RWPE2 (cell line): ENCODE measurements around the gene UCK2.

ENCODE experiments used
- ATAC-seq: fragments of 200-7000 bp; cut with Tn5 transposase; 3 replicates; pipeline ENCODE4 v1.9.1; 2021; ENCODE audit warnings: low read depth
- DNase-seq: peaks from one replicate; pipeline ENCODE4 v3.0.0-alpha.2; 2020; ENCODE audit warnings: low spot score
- H3K27ac ChIP-seq: fragments of 450-650 bp; 2 replicates; pipeline ENCODE4 v1.5.1; 2017; ENCODE audit warnings: mild to moderate bottlenecking; ENCODE audit not compliant: poor library complexity, severe bottlenecking
- H3K27me3 ChIP-seq: fragments of 250-450 bp; sonication (Bioruptor Pico); 2 replicates; pipeline ENCODE4 v1.5.1; 2021; ENCODE audit warnings: mild to moderate bottlenecking, moderate library complexity; ENCODE audit not compliant: insufficient read depth, poor library complexity, severe bottlenecking
- H3K36me3 ChIP-seq: fragments of 250-450 bp; sonication (Bioruptor Pico); 2 replicates; pipeline ENCODE4 v1.5.1; 2020; ENCODE audit warnings: low read depth, mild to moderate bottlenecking, moderate library complexity
- H3K4me1 ChIP-seq: fragments of 250-450 bp; sonication (Bioruptor Pico); 2 replicates; pipeline ENCODE4 v1.5.1; 2021; ENCODE audit warnings: mild to moderate bottlenecking, moderate library complexity; ENCODE audit not compliant: insufficient read depth, poor library complexity, severe bottlenecking
- H3K4me3 ChIP-seq: fragments of 250-450 bp; sonication (Bioruptor Pico); 2 replicates; pipeline ENCODE4 v1.5.1; 2021; ENCODE audit warnings: mild to moderate bottlenecking, moderate library complexity; ENCODE audit not compliant: severe bottlenecking
- H3K9me3 ChIP-seq: fragments of 250-450 bp; sonication (Bioruptor Pico); 2 replicates; pipeline ENCODE4 v1.5.1; 2021; ENCODE audit warnings: mild to moderate bottlenecking, moderate library complexity; ENCODE audit not compliant: severe bottlenecking
- TF ChIP-seq, protein P1 (sequence below): fragments of 450-650 bp; IDR thresholded peaks from one replicate; pipeline ENCODE4 v1.5.1; 2017; ENCODE audit warnings: mild to moderate bottlenecking, moderate library complexity; ENCODE audit not compliant: poor library complexity, severe bottlenecking

UCK2 gene

DNA sequence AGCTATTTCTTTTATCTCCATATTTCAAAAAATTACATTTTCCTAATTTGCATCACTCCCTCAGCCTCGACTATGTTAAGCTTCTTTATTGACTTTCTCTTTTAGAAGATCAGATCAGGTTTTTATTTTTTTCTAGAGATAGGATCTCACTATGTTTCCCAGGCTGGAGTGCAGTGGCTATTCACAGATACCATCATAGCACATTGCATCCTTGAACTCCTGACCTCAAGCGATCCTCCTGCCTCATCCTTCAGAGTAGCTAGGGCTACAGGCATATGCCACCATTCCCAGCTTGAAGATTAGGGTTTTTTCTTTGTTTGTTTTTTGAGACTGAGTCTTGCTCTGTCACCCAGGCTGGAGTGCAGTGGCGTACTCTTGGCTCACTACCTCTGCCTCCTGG, 20.1 kb downstream of the UCK2 start:
- peaks cover 10% of the 10 kb centered on the region for H3K4me1 ChIP-seq

DNA sequence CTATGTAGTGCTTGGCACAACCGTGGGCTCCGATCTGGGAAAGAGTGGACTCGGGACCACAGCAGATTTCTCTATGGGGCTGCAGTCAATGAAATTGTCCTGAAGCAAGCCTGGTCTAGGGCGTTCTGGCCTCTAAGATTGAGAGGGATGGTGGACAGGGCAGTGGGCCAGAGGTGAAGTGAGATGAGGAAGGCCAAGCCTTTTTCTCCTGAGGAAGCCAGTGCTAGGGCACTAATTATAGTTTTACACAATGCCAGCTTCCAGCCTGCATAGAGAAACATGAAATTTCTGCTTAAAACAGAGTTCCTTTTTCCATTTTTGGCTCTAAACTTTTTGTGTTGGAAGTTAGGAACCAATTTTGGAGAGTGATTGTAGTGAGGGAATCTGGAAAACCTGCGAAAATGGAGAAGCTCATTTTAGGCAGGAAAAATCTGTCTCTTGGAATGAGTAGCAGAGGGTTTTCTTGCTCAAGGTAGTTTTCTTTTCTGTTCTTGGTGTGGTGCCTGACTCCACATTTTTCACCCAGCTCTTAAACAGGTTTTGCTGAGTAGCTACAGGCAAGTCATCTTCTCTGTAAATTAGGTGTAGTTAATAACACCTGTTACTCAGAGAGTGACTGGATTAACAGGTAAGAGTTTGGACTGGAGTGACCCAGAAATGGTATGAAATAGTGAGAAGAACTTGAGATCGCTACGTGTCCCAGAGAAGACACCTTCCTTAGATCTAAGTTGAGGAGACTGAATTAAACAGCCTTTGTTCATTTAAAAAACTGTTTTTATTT, 22.1 kb downstream of the UCK2 start:
- H3K4me3 ChIP-seq: no peak overlapping the region
- H3K4me1 ChIP-seq: peaks cover 18% of the 10 kb centered on the region
- H3K36me3 ChIP-seq: peaks cover 6% of the 10 kb centered on the region; the same call in 1 of the 2 replicates
- TF ChIP-seq, protein P1, sequence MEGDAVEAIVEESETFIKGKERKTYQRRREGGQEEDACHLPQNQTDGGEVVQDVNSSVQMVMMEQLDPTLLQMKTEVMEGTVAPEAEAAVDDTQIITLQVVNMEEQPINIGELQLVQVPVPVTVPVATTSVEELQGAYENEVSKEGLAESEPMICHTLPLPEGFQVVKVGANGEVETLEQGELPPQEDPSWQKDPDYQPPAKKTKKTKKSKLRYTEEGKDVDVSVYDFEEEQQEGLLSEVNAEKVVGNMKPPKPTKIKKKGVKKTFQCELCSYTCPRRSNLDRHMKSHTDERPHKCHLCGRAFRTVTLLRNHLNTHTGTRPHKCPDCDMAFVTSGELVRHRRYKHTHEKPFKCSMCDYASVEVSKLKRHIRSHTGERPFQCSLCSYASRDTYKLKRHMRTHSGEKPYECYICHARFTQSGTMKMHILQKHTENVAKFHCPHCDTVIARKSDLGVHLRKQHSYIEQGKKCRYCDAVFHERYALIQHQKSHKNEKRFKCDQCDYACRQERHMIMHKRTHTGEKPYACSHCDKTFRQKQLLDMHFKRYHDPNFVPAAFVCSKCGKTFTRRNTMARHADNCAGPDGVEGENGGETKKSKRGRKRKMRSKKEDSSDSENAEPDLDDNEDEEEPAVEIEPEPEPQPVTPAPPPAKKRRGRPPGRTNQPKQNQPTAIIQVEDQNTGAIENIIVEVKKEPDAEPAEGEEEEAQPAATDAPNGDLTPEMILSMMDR: no peak
- H3K27ac ChIP-seq: peak overlapping the region; percentile 51
- H3K9me3 ChIP-seq: no peaks in the 10 kb centered on the region
- H3K27me3 ChIP-seq: no peaks in the 10 kb centered on the region
- ATAC-seq (no peak), DNase-seq (no peak)

More for the DNA sequence above, 20.1 kb downstream of the UCK2 start:
- peaks cover 11% of the 10 kb centered on the region; the same call in 1 of the 2 replicates for H3K36me3 ChIP-seq
- no peak overlapping the region for H3K4me3 ChIP-seq
- H3K27me3 ChIP-seq: no peaks in the 10 kb centered on the region
- H3K27ac ChIP-seq: no peak overlapping the region
- no peak for DNase-seq
- no peak for ATAC-seq
- H3K9me3 ChIP-seq: no peaks in the 10 kb centered on the region
- TF ChIP-seq, protein P1: no peak

DNA sequence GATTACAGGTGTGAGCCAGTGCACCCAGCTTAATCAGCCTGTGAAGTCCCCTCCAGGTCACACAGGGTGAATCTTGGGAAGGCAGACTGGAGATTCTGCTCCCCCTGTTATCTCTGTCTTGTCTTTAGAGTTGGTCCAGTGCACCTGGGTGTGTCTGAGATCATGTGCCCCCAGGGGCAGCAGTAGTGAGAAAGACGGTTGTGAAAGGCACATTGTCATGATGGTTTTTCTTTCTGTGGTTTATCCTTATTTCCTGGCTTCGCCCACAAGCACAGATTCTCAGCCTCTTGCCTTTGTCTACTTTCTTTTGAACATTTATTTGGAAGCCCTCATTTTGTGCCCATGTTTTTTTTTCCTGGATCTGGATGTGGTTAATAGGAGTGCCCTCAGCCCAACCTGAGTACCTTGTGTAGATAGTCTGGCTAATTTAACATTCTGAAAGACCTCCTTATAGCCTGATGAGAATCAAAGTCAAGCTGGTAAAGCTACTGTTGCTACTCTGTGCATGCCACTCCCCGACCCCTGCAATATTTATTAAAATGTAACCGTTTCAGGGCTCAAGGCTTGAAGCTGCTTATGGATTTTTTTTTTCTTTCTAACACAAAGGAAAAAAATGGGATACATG, 23.7 kb downstream of the UCK2 start:
- peak; percentile 88 for ATAC-seq
- H3K4me1 ChIP-seq: peaks cover 20% of the 10 kb centered on the region

DNA sequence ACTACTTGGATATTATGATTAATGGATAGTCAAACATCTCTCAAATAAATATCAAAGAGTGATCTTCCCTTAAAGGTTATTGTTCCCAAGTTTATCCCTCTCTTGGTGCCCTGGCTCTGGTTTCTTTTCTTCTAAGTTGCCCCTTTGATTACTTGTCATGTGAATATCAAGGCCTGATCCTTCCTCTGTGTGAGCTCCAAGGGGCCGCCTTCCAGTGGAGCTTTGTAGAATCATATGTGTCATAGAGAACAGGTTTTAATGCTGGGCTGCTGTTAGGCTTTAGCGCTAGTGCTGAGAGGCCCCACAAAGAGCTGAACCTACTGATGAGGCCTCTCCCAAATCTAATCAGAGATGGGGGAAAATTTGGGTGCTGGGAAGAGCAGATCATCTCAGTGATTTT, 25.5 kb downstream of the UCK2 start:
- peaks cover 5% of the 10 kb centered on the region; the same call in 1 of the 2 replicates for H3K36me3 ChIP-seq
- no peaks in the 10 kb centered on the region for H3K9me3 ChIP-seq
- ATAC-seq (no peak), DNase-seq (no peak)
- H3K27me3 ChIP-seq: no peaks in the 10 kb centered on the region
- H3K4me3 ChIP-seq: no peak overlapping the region
- no peak overlapping the region for H3K27ac ChIP-seq
- H3K4me1 ChIP-seq: peaks cover 20% of the 10 kb centered on the region
- TF ChIP-seq, protein P1: no peak

More for the DNA sequence above, 23.7 kb downstream of the UCK2 start:
- DNase-seq: no peak
- TF ChIP-seq, protein P1: no peak
- H3K4me3 ChIP-seq: no peak overlapping the region
- H3K36me3 ChIP-seq: peaks cover 6% of the 10 kb centered on the region; the same call in 1 of the 2 replicates
- no peaks in the 10 kb centered on the region for H3K27me3 ChIP-seq
- no peaks in the 10 kb centered on the region for H3K9me3 ChIP-seq
- peak overlapping the region; percentile 51 for H3K27ac ChIP-seq
